GM12878 (cell line): ENCODE data around the gene KCNAB2. TPM values are rescaled to one million over a fixed set of nuclear protein-coding genes. Genes with fewer than 3 reads are reported as not detected.

Experiments used
- ATAC-seq: fragments of 200-7000 bp; cut with Tn5 transposase; 3 replicates; pipeline ENCODE4 v1.9.1; 2020; ENCODE audit warnings: mild to moderate bottlenecking, moderate library complexity
- BruUV-seq: library from RNA; stranded (reverse); fragments of 400-500 nt; replicated peaks from 2 replicates; lab custom pipeline; 2021; lab: Mats Ljungman, UMichigan
- CTCF ChIA-PET: fragments of 300-600 bp; sonication (Branson Sonifier 250); formaldehyde crosslinking; extraction: SDS; loops from one replicate; lab custom pipeline; 2021; ENCODE audit warnings: inconsistent platforms; lab: Yijun Ruan, JAX
- POLR2A ChIA-PET: fragments of 350-600 bp; formaldehyde crosslinking; extraction: SDS; loops from one replicate; lab custom pipeline; 2021; ENCODE audit warnings: inconsistent platforms; lab: Charles Lee
- RAD21 ChIA-PET: fragments of 300-600 bp; sonication (Branson Sonifier 250); formaldehyde crosslinking; loops from one replicate; lab custom pipeline; 2023; ENCODE audit warnings: antibody characterized with exemption; ENCODE audit not compliant: unreplicated experiment; lab: Charles Lee
- SMC1A ChIA-PET: fragments of 300-600 bp; sonication (Branson Sonifier 250); formaldehyde crosslinking; loops from one replicate; lab custom pipeline; 2023; ENCODE audit not compliant: unreplicated experiment, uncharacterized antibody; lab: Charles Lee
- DNase-seq: peaks from one replicate; pipeline ENCODE4 v3.0.0-alpha.2; 2011; ENCODE audit warnings: low read depth, low spot score
- FAIRE-seq: peaks from 3 replicates; lab custom pipeline; 2011; peaks lifted over from hg19 to GRCh38; lab: Jason Lieb, UNC
- H2AFZ ChIP-seq: 2 replicates; pipeline ENCODE4 v1.6.0; 2011; ENCODE audit warnings: low read depth, low read length, control low read depth; ENCODE audit not compliant: control insufficient read depth
- H3K27ac ChIP-seq: 2 replicates; pipeline ENCODE4 v1.5.1; 2011; ENCODE audit warnings: control low read depth; ENCODE audit not compliant: control insufficient read depth, insufficient read depth
- H3K27me3 ChIP-seq, 2 experiments: replicated peaks in 1 of 2; 2 replicates each; pipeline versions ENCODE4 v1.6.0 to v1.6.1; 2011; ENCODE audit warnings: low read length in 1 of 2; ENCODE audit not compliant: control insufficient read depth in 2 of 2, insufficient read depth in 2 of 2
- H3K36me3 ChIP-seq, 2 experiments: 2 replicates each; pipeline ENCODE4 v1.5.1; 2011; ENCODE audit warnings: low read length in 1 of 2; ENCODE audit not compliant: control insufficient read depth in 2 of 2, insufficient read depth in 2 of 2
- H3K4me1 ChIP-seq: 2 replicates; pipeline ENCODE4 v1.6.1; 2011; ENCODE audit warnings: mild to moderate bottlenecking, low read length, moderate library complexity, mixed read lengths; ENCODE audit not compliant: control insufficient read depth, insufficient read depth
- H3K4me2 ChIP-seq: 2 replicates; pipeline ENCODE4 v1.6.0; 2011; ENCODE audit warnings: control low read depth; ENCODE audit not compliant: control insufficient read depth, insufficient read depth
- H3K4me3 ChIP-seq: fragments of 200-600 bp; sonication (generic); 2 replicates; pipeline ENCODE4 v1.5.1; 2016
- H3K79me2 ChIP-seq: 2 replicates; pipeline ENCODE4 v1.6.0; 2011; ENCODE audit warnings: low read length; ENCODE audit not compliant: control insufficient read depth, insufficient read depth
- H3K9ac ChIP-seq: 2 replicates; pipeline ENCODE4 v1.8.0; 2011; ENCODE audit warnings: low read length, control low read depth, mixed read lengths; ENCODE audit not compliant: control insufficient read depth, insufficient read depth
- H3K9me3 ChIP-seq: replicated peaks from 3 replicates; pipeline ENCODE4 v1.5.1; 2011; ENCODE audit warnings: mild to moderate bottlenecking, low read length; ENCODE audit not compliant: control insufficient read depth, insufficient read depth
- H4K20me1 ChIP-seq: 2 replicates; pipeline ENCODE4 v1.6.0; 2011; ENCODE audit not compliant: control insufficient read depth, insufficient read depth
- KDM1A ChIP-seq: fragments of 200-600 bp; sonication (generic); IDR thresholded peaks from 2 replicates; pipeline ENCODE4 v1.6.1; 2016; ENCODE audit warnings: borderline replicate concordance
- KLF5 ChIP-seq: fragments of 450-650 bp; IDR thresholded peaks from 2 replicates; pipeline ENCODE4 v1.6.1; 2014; ENCODE audit warnings: mild to moderate bottlenecking; ENCODE audit not compliant: partially characterized antibody
- MYB ChIP-seq: fragments of 150-350 bp; IDR thresholded peaks from 2 replicates; pipeline ENCODE4 v1.6.1; 2014; ENCODE audit warnings: mild to moderate bottlenecking, low read depth, low read length, borderline replicate concordance
- MYC ChIP-seq: IDR thresholded peaks from 2 replicates; pipeline ENCODE4 v1.6.1; 2011; ENCODE audit warnings: mild to moderate bottlenecking, low read length, moderate library complexity, inconsistent platforms; ENCODE audit not compliant: insufficient read depth, insufficient replicate concordance, insufficient read length, severe bottlenecking
- NFIC ChIP-seq: IDR thresholded peaks from 2 replicates; pipeline ENCODE4 v1.6.1; 2012; ENCODE audit warnings: low read depth, mild to moderate bottlenecking, inconsistent platforms, low read length, moderate library complexity
- NR2F1 ChIP-seq: fragments of 450-650 bp; conservative IDR thresholded peaks from 2 replicates; pipeline ENCODE4 v1.6.1; 2017; ENCODE audit warnings: mild to moderate bottlenecking
- SPI1 ChIP-seq: IDR thresholded peaks from 2 replicates; pipeline ENCODE4 v1.6.1; 2011; ENCODE audit warnings: low read depth, mild to moderate bottlenecking, low read length, moderate library complexity, borderline replicate concordance; ENCODE audit not compliant: insufficient read depth
- WGBS: methylation state at CpG from one replicate; pipeline ENCODE4 v1.1.6; 2016; ENCODE audit warnings: low lambda C conversion rate; ENCODE audit not compliant: insufficient replicate concordance, insufficient coverage; ENCODE audit errors: missing lambda C conversion rate; 5-methylcytosine and 5-hydroxymethylcytosine counted together
- in situ Hi-C: fragments of 300-500 bp; cut with MboI; formaldehyde crosslinking; loops from 9 replicates; pipeline ENCODE4 v1.14.3; 2018; ENCODE audit warnings: mixed read lengths
- intact Hi-C: fragments of 100-400 bp; cut with micrococcal nuclease; formaldehyde crosslinking; loops from one replicate; pipeline ENCODE4 v1.14.2; 2022; ENCODE audit not compliant: unreplicated experiment
- polyA plus RNA-seq, 11 experiments: library from polyadenylated mRNA; depleted of rRNA in 4 of 11; unstranded in 6 of 11; stranded (reverse) in 5 of 11; fragments of >200 nt; fragmentation: Nextera tagmentation in 4 of 11; fragmentation: Illumina TruSeq in 1 of 11; extraction: Ambion mirVana in 4 of 11; extraction: Trizol in 1 of 11; gene quantifications; 1 replicate in 1 of 11; 2 replicates in 10 of 11; pipeline versions ENCODE4 v1.2.1 to v1.2.3, GENCODE V29; 2011 to 2016; ENCODE audit warnings: inconsistent platforms in 2 of 11, missing spikeins in 2 of 11, low read depth in 1 of 11
- total RNA-seq, 4 experiments: library from RNA; depleted of rRNA in 3 of 4; stranded (reverse); fragments of >200 nt in 3 of 4; fragmentation: Illumina TruSeq in 1 of 4; extraction: Trizol in 1 of 4; gene quantifications; 2 replicates each; pipeline versions ENCODE4 v1.2.1 to v1.2.3, GENCODE V29; 2013 to 2021
- TF ChIP-seq, protein P1 (sequence below): fragments of 450-650 bp; formaldehyde crosslinking; IDR thresholded peaks from 2 replicates; pipeline ENCODE4 v1.5.0; 2022; ENCODE audit warnings: mild to moderate bottlenecking, missing genetic modification characterization
- TF ChIP-seq, protein P2 (sequence below): fragments of 450-650 bp; IDR thresholded peaks from 2 replicates; pipeline ENCODE4 v1.6.1; 2018; ENCODE audit warnings: mild to moderate bottlenecking, low read depth, moderate library complexity; ENCODE audit not compliant: partially characterized antibody

The KCNAB2 gene
- total and polyA plus RNA-seq, 10 of the 15 experiments (the other 5 are each of a cell fraction or from before 2014, with no cell fraction given) = 2.9 to 123 (median 62.4) TPM

DNA sequence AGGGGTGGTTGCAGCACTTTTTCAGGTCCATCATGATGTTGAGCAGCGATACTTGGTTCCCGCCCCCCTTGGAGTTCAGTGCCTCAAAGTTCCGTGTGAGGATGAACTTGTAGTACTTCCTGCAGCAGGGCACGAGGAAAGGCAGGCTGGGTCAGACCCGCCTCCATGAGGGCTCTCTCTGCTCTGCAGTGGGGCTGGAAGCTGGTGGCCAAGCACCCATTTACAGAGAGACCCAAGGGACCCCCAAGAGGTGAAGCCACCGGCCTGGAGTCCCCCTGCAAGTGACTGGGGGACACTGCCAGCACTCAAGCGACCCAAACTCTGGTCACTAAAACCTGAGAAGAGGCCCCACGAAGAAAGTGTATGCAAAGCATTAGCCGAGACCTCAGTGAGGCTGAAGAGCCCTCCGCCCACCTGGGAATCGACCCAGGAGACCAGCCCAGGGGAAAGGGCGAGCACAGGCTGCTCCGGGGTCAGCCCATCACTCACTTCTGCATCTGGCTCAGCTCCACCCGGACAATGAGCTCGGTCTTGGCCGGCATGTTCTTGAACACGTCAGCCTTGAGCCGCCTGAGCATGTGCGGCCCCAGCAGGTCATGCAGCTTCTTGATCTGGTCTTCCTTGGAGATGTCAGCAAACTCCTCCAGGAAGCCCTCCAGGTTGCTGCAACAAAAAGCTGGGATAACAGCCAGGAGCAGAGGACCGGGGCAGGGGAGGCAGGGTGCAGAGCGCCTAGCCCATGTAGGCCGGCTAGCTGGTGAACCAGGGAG lies 89.2 kb downstream of the KCNAB2 start (continued):
- TF ChIP-seq, protein P1, sequence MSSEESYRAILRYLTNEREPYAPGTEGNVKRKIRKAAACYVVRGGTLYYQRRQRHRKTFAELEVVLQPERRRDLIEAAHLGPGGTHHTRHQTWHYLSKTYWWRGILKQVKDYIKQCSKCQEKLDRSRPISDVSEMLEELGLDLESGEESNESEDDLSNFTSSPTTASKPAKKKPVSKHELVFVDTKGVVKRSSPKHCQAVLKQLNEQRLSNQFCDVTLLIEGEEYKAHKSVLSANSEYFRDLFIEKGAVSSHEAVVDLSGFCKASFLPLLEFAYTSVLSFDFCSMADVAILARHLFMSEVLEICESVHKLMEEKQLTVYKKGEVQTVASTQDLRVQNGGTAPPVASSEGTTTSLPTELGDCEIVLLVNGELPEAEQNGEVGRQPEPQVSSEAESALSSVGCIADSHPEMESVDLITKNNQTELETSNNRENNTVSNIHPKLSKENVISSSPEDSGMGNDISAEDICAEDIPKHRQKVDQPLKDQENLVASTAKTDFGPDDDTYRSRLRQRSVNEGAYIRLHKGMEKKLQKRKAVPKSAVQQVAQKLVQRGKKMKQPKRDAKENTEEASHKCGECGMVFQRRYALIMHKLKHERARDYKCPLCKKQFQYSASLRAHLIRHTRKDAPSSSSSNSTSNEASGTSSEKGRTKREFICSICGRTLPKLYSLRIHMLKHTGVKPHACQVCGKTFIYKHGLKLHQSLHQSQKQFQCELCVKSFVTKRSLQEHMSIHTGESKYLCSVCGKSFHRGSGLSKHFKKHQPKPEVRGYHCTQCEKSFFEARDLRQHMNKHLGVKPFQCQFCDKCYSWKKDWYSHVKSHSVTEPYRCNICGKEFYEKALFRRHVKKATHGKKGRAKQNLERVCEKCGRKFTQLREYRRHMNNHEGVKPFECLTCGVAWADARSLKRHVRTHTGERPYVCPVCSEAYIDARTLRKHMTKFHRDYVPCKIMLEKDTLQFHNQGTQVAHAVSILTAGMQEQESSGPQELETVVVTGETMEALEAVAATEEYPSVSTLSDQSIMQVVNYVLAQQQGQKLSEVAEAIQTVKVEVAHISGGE (CRISPR knock-in tag) = no peak
- TF ChIP-seq SPI1 = no peak

DNA sequence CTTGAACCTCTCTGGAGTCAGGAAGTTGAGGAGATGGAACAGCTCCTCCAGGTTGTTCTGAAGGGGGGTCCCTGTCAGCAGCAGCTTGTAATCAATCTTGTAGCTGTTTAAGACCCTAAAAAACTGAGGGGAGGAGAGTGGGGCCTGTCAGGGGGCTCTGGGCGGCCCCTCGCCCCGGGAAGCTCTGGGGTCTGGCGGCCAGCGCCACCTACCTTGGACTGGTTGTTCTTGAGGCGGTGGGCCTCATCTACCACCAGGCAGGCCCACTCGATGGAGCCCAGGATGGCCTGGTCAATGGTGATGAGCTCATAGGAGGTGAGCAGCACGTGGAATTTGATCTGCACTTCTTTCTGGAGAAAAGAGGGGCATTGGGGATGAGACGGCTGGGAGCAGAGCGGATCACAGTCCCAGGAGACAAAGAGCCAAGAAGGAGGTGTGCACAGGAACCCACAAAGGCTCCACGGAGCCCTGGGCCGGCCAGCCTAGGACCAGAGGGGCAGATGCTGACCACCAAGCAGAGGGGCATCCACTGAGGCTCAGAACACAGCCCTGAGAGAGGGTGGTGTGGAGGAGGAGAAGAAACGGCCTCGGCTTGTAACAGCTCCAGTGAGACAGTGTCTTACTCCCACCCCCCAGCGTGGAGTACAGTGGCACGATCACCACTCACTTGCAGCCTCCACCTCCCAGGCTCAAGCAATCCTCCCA lies 91.0 kb downstream of the KCNAB2 start:
- Histone ChIP-seq H3K9me3 (no peaks in the 10 kb centered on the region; the same call in 2 of the 3 replicates), H4K20me1 (no peaks in the 10 kb centered on the region), H3K4me2 (no peak overlapping the region), H3K4me1 (no peaks in the 10 kb centered on the region), H3K79me2 (no peaks in the 10 kb centered on the region), H2AFZ (no peak overlapping the region), H3K9ac (no peak overlapping the region), H3K4me3 (no peak overlapping the region)
- CTCF ChIA-PET = no interaction called here
- ATAC-seq (no peak), FAIRE-seq (no peak)
- intact Hi-C loops (no loop called here), in situ Hi-C loops (no loop called here)
- RAD21 ChIA-PET = no interaction called here
- BruUV-seq = no TSS peak
- TF ChIP-seq KLF5 = no peak
- no peak for TF ChIP-seq MYB
- no peak for TF ChIP-seq MYC
- TF ChIP-seq NFIC = no peak
- TF ChIP-seq, protein P2, sequence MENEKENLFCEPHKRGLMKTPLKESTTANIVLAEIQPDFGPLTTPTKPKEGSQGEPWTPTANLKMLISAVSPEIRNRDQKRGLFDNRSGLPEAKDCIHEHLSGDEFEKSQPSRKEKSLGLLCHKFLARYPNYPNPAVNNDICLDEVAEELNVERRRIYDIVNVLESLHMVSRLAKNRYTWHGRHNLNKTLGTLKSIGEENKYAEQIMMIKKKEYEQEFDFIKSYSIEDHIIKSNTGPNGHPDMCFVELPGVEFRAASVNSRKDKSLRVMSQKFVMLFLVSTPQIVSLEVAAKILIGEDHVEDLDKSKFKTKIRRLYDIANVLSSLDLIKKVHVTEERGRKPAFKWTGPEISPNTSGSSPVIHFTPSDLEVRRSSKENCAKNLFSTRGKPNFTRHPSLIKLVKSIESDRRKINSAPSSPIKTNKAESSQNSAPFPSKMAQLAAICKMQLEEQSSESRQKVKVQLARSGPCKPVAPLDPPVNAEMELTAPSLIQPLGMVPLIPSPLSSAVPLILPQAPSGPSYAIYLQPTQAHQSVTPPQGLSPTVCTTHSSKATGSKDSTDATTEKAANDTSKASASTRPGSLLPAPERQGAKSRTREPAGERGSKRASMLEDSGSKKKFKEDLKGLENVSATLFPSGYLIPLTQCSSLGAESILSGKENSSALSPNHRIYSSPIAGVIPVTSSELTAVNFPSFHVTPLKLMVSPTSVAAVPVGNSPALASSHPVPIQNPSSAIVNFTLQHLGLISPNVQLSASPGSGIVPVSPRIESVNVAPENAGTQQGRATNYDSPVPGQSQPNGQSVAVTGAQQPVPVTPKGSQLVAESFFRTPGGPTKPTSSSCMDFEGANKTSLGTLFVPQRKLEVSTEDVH = no peak
- TF ChIP-seq KDM1A = no peak
- TF ChIP-seq NR2F1 = no peak
- TF ChIP-seq, all 136 proteins: peak for 0
- 17% methylated on average over 16 of the region's 16 CpGs for WGBS
- POLR2A ChIA-PET = no interaction called here
- no peak overlapping the region for H3K27ac ChIP-seq
- H3K27me3 ChIP-seq = no peaks in the 10 kb centered on the region; a peak in 1 of 4 replicates
- H3K36me3 ChIP-seq = no peaks in the 10 kb centered on the region
- SMC1A ChIA-PET = no interaction called here
- no peak for DNase-seq
